Measurements from ENCODE around the gene TLE1. TPM values are rescaled to one million over a fixed set of nuclear protein-coding genes. Genes with fewer than 3 reads are reported as not detected.
"Not testable (repeated sequence)": the region's sequence is repeated elsewhere in the genome, so short reads cannot be mapped to it uniquely, and the experiment has no call there.

The TLE1 gene
- total and polyA plus RNA-seq, 9 of the 15 experiments (the other 6 are each of a cell fraction or from before 2014, with no cell fraction given) = 0.11 TPM; not detected in 8

GRCh38 chr9:81737871-81738507 is 48.6 kb upstream of the TLE1 start (continued):
- TF ChIP-seq ZKSCAN1 (IDR thresholded peaks at IDR 0.05; ENCODE audit: low read depth, low read length) (no peak), KDM4B (IDR thresholded peaks at IDR 0.05; ENCODE audit: borderline replicate concordance in 2 of 2, low read depth in 1 of 2) (no peak), ZNF224 (CRISPR knock-in tag; IDR thresholded peaks at IDR 0.05) (no peak)

- intact Hi-C loops (cut with micrococcal nuclease); in situ Hi-C loops (cut with MboI); H2AFZ ChIP-seq (ENCODE audit: low read depth, low read length); H3K27me3 ChIP-seq (ENCODE audit: control insufficient read depth in 2 of 2, insufficient read depth in 2 of 2, low read length in 2 of 2); H3K9ac ChIP-seq (ENCODE audit: insufficient read depth in 1 of 2, low read depth in 2 of 2, low read length in 2 of 2); H3K36me3 ChIP-seq (ENCODE audit: control insufficient read depth, insufficient read depth, low read length); H3K4me1 ChIP-seq (replicated peaks in 1 of 2; ENCODE audit: control insufficient read depth in 2 of 2, insufficient read depth in 2 of 2, low read length in 2 of 2); H4K20me1 ChIP-seq (replicated peaks; ENCODE audit: control insufficient read depth, insufficient read depth, low read length); H3K4me2 ChIP-seq (ENCODE audit: insufficient read depth, low read length); CTCF ChIA-PET (ENCODE audit: low intra/inter-chr PET ratio); H3K79me2 ChIP-seq (ENCODE audit: control insufficient read depth, insufficient read depth, low read length); H3K9me3 ChIP-seq (replicated peaks; ENCODE audit: control insufficient read depth, insufficient read depth, low read depth, low read length); ATAC-seq; POLR2A ChIA-PET; FAIRE-seq; H3K4me3 ChIP-seq; H3K27ac ChIP-seq (ENCODE audit: extremely low read depth, low read depth, low read length); BruUV-seq (replicated peaks); H3K9me1 ChIP-seq (ENCODE audit: control insufficient read depth, insufficient read depth, low read length); DNase-seq (ENCODE audit: extremely low read depth in 1 of 4, low spot score in 3 of 4): not testable (repeated sequence)
- WGBS (ENCODE audit: insufficient coverage, low coverage, missing lambda C conversion rate) = 0% methylated on average over 3 of the region's 3 CpGs
Observed at GRCh38 chr9:81730498-81730897, 41.2 kb upstream of the TLE1 start.

GRCh38 chr9:81729135-81729534 is 39.8 kb upstream of the TLE1 start:
- Histone ChIP-seq H3K36me3 (ENCODE audit: control insufficient read depth, insufficient read depth, low read length) (no peaks in the 10 kb centered on the region), H3K4me2 (ENCODE audit: insufficient read depth, low read length) (no peak overlapping the region), H3K9me3 (replicated peaks; ENCODE audit: control insufficient read depth, insufficient read depth, low read depth, low read length) (no peaks in the 10 kb centered on the region), H3K9me1 (ENCODE audit: control insufficient read depth, insufficient read depth, low read length) (no peaks in the 10 kb centered on the region), H3K4me1 (replicated peaks in 1 of 2; ENCODE audit: control insufficient read depth in 2 of 2, insufficient read depth in 2 of 2, low read length in 2 of 2) (no peaks in the 10 kb centered on the region), H3K79me2 (ENCODE audit: control insufficient read depth, insufficient read depth, low read length) (no peaks in the 10 kb centered on the region), H4K20me1 (replicated peaks; ENCODE audit: control insufficient read depth, insufficient read depth, low read length) (no peaks in the 10 kb centered on the region), H3K27me3 (ENCODE audit: control insufficient read depth in 2 of 2, insufficient read depth in 2 of 2, low read length in 2 of 2) (no peaks in the 10 kb centered on the region), H3K27ac (ENCODE audit: extremely low read depth, low read depth, low read length) (no peak overlapping the region), H3K4me3 (no peak overlapping the region), H2AFZ (ENCODE audit: low read depth, low read length) (no peak overlapping the region), H3K9ac (ENCODE audit: insufficient read depth in 1 of 2, low read depth in 2 of 2, low read length in 2 of 2) (no peak overlapping the region)
- WGBS (ENCODE audit: insufficient coverage, low coverage, missing lambda C conversion rate) = 0% methylated on average over 3 of the region's 4 CpGs
- POLR2A ChIA-PET = no interaction called here
- CTCF ChIA-PET (ENCODE audit: low intra/inter-chr PET ratio) = no interaction called here
- in situ Hi-C loops (cut with MboI) = no loop called here
- DNase-seq (ENCODE audit: extremely low read depth in 1 of 4, low spot score in 3 of 4) (no peak), ATAC-seq (no peak), FAIRE-seq (no peak)
- no TSS peak for BruUV-seq (replicated peaks)
- intact Hi-C loops (cut with micrococcal nuclease) = no loop called here
- TF ChIP-seq XRCC4 (IDR thresholded peaks at IDR 0.05; ENCODE audit: extremely low read depth, insufficient read depth, insufficient read length) = no peak
- no peak for TF ChIP-seq E2F5 (CRISPR knock-in tag; IDR thresholded peaks at IDR 0.05)
- no peak for TF ChIP-seq RBM39 (optimal IDR thresholded peaks at IDR 0.05; ENCODE audit: low read depth, low read length)
- TF ChIP-seq TAF1 (IDR thresholded peaks at IDR 0.05; ENCODE audit: control insufficient read depth, extremely low read depth, insufficient read depth, low read length, severe bottlenecking) = no peak
- no peak for TF ChIP-seq ZHX1 (conservative IDR thresholded peaks at IDR 0.05; ENCODE audit: low read length)
- TF ChIP-seq DMBX1 (CRISPR knock-in tag; IDR thresholded peaks at IDR 0.05; ENCODE audit: borderline replicate concordance) = no peak
- TF ChIP-seq ZNF347 (CRISPR knock-in tag; IDR thresholded peaks at IDR 0.05; ENCODE audit: low read depth) = no peak
